ENCODE results near the gene AQP12A. TPM values are rescaled to one million over a fixed set of nuclear protein-coding genes. Genes with fewer than 3 reads are reported as not detected.

AQP12A gene
- total RNA-seq, 1 donor from 2014 or later, result not detected

DNA sequence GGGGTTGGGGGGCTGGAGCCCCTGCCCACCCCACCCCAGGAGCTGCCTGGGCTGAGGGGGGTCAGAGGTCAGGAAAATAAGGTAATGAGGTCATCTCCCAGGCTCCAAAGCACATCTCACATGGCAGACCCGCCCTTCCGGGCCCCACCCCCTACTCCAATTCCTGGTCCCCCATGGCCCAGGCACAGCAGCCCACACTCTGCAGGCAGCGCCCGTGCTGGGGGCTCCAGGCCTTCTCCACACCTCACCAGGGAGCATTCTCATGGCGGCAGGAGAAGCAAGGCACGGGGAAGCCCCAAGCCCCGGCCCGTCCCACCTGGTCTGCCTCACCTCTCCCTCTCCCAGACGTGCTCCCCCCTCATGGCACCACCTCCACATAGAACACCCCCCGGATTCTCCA is 43.8 kb downstream of the AQP12A start:
- no peak for DNase-seq (ENCODE audit: low spot score)
- peaks cover 1% of the 10 kb centered on the region for H3K4me1 Mint-ChIP-seq
- H3F3A ChIP-seq (ENCODE audit: low read depth), result no peaks in the 10 kb centered on the region
- no peak overlapping the region for H3K4me3 ChIP-seq
- no peaks in the 10 kb centered on the region for H3K36me3 ChIP-seq
- H3K27me3 Mint-ChIP-seq (ENCODE audit: insufficient read depth, low read depth), result peaks cover 5% of the 10 kb centered on the region
- H3K9me3 ChIP-seq (ENCODE audit: low read depth), result no peaks in the 10 kb centered on the region
- no peak overlapping the region for H3K4me2 ChIP-seq
- H3K79me2 ChIP-seq (ENCODE audit: low read depth), result no peaks in the 10 kb centered on the region
- H3K9ac ChIP-seq, result no peak overlapping the region
- H3K36me3 Mint-ChIP-seq, result peaks cover 2% of the 10 kb centered on the region
- no peak overlapping the region for H3K4me3 Mint-ChIP-seq
- H3K27ac ChIP-seq, result no peak overlapping the region
- TF ChIP-seq EZH2 (IDR thresholded peaks at IDR 0.05) (no peak), EZH2phosphoT487 (IDR thresholded peaks at IDR 0.05) (no peak)
- TF ChIP-seq, protein P1, sequence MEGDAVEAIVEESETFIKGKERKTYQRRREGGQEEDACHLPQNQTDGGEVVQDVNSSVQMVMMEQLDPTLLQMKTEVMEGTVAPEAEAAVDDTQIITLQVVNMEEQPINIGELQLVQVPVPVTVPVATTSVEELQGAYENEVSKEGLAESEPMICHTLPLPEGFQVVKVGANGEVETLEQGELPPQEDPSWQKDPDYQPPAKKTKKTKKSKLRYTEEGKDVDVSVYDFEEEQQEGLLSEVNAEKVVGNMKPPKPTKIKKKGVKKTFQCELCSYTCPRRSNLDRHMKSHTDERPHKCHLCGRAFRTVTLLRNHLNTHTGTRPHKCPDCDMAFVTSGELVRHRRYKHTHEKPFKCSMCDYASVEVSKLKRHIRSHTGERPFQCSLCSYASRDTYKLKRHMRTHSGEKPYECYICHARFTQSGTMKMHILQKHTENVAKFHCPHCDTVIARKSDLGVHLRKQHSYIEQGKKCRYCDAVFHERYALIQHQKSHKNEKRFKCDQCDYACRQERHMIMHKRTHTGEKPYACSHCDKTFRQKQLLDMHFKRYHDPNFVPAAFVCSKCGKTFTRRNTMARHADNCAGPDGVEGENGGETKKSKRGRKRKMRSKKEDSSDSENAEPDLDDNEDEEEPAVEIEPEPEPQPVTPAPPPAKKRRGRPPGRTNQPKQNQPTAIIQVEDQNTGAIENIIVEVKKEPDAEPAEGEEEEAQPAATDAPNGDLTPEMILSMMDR (IDR thresholded peaks at IDR 0.05), result no peak
- H3K27ac Mint-ChIP-seq, result no peak overlapping the region
- H3K27me3 ChIP-seq, result no peaks in the 10 kb centered on the region
- no peak overlapping the region for H2AFZ ChIP-seq (replicated peaks)
- H4K20me1 ChIP-seq (ENCODE audit: low read depth), result no peaks in the 10 kb centered on the region
- no peaks in the 10 kb centered on the region for H3K9me3 Mint-ChIP-seq
- H3K4me1 ChIP-seq, result no peaks in the 10 kb centered on the region

DNA sequence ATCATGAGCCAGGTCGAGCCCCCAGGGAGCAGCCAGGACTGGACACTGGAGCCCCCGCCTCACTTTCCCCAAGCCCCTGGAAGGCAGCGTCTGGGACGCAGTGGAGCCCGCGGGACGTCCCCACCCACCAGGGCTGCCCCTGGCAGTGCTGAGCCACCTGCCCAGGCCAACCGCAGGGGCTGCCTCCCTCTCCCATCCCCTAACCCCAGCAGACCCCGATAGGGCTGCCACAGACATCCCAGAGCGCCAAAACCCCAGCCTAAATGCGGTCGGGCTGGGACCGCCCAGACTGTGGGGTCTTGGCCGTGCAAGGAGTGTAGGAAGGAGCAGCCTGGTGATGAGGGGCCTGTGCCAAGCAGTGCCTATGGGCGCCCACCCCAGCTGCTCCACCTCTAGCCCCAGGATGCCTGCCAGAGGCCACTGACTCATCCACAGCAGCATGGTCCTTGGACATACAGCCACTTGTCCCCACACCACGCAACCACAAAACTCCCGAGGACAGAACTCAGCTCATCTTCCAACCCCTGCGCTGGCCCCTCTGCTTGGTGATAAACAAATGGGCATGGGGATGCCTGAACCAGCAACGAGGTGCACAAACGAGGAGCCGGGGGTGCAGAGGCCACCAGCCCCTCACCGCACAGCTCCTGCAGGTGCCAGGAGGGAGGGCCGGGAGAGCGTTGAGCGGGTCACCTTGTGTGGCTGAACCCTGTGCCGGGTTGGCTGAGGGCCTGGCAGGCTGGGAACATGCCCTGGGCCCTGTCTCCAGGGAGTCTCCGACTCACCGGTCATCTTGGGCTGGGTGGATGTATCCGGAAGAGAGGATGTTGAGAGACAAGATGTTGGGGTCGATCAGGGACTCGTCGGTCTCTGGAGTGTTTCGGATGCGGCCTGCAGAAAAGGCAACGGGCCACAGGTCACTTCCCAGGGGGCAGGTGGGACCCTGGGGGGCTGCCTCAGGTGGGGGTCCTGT is 44.9 kb downstream of the AQP12A start:
- Histone ChIP-seq H3K79me2 (ENCODE audit: low read depth) (no peaks in the 10 kb centered on the region), H3K9me3 (ENCODE audit: low read depth) (no peaks in the 10 kb centered on the region), H3K27ac (no peak overlapping the region), H3K4me1 (no peaks in the 10 kb centered on the region), H3K9ac (no peak overlapping the region), H3F3A (ENCODE audit: low read depth) (no peaks in the 10 kb centered on the region), H3K4me3 (no peak overlapping the region), H3K36me3 (no peaks in the 10 kb centered on the region), H4K20me1 (ENCODE audit: low read depth) (no peaks in the 10 kb centered on the region), H3K4me2 (no peak overlapping the region), H3K27me3 (no peaks in the 10 kb centered on the region), H2AFZ (replicated peaks) (no peak overlapping the region)
- H3K4me3 Mint-ChIP-seq, result no peak overlapping the region
- H3K9me3 Mint-ChIP-seq, result no peaks in the 10 kb centered on the region
- TF ChIP-seq EZH2phosphoT487 (IDR thresholded peaks at IDR 0.05) (no peak), EZH2 (IDR thresholded peaks at IDR 0.05) (no peak)
- TF ChIP-seq, protein P1 (IDR thresholded peaks at IDR 0.05), result no peak
- no peaks in the 10 kb centered on the region for H3K4me1 Mint-ChIP-seq
- DNase-seq (ENCODE audit: low spot score), result no peak
- peaks cover 7% of the 10 kb centered on the region for H3K27me3 Mint-ChIP-seq (ENCODE audit: insufficient read depth, low read depth)
- H3K27ac Mint-ChIP-seq, result no peak overlapping the region
- peaks cover 2% of the 10 kb centered on the region for H3K36me3 Mint-ChIP-seq

DNA sequence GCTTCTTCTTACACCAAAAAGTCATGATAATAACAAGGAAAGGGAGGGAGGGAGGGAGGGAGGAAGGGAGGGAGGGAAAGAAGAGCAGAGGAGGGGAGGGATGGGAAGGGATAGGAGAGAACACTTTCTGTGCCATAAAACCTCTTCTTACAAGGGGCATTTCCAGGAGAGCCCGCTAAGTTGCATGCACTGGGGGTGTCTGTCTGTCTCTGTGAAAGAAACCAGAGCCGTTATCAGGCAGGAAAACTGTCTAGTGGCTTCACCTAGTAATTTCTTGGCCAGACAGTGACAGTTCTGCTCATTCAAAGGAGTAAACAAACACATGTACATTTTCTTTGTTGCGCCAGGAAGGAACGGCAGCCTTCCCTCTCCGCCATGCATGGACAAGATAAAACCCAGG is 45.8 kb downstream of the AQP12A start:
- Mint-ChIP-seq H3K27me3 (ENCODE audit: insufficient read depth, low read depth) (peaks cover 7% of the 10 kb centered on the region), H3K36me3 (peaks cover 2% of the 10 kb centered on the region), H3K4me1 (no peaks in the 10 kb centered on the region), H3K9me3 (no peaks in the 10 kb centered on the region), H3K27ac (peak overlapping the region; percentile 74), H3K4me3 (peak overlapping the region; percentile 50)
- no peaks in the 10 kb centered on the region for H3K36me3 ChIP-seq
- TF ChIP-seq, protein P1 (IDR thresholded peaks at IDR 0.05), result no peak
- TF ChIP-seq EZH2 (IDR thresholded peaks at IDR 0.05) (no peak), EZH2phosphoT487 (IDR thresholded peaks at IDR 0.05) (no peak)
- H3K4me3 ChIP-seq, result no peak overlapping the region
- H3K79me2 ChIP-seq (ENCODE audit: low read depth), result no peaks in the 10 kb centered on the region
- H3F3A ChIP-seq (ENCODE audit: low read depth), result no peaks in the 10 kb centered on the region
- no peak overlapping the region for H3K27ac ChIP-seq
- H3K4me1 ChIP-seq, result no peaks in the 10 kb centered on the region
- no peaks in the 10 kb centered on the region for H3K27me3 ChIP-seq
- no peak overlapping the region for H2AFZ ChIP-seq (replicated peaks)
- H3K4me2 ChIP-seq, result no peak overlapping the region
- H3K9me3 ChIP-seq (ENCODE audit: low read depth), result no peaks in the 10 kb centered on the region
- no peak overlapping the region for H3K9ac ChIP-seq
- H4K20me1 ChIP-seq (ENCODE audit: low read depth), result no peaks in the 10 kb centered on the region
- DNase-seq (ENCODE audit: low spot score), result no peak
